ENCODE data around the gene TDRD3. TPM values are rescaled to one million over a fixed set of nuclear protein-coding genes. Genes with fewer than 3 reads are reported as not detected.

The TDRD3 gene
- total RNA-seq, 1 donor from 2014 or later = 22.5 TPM

DNA sequence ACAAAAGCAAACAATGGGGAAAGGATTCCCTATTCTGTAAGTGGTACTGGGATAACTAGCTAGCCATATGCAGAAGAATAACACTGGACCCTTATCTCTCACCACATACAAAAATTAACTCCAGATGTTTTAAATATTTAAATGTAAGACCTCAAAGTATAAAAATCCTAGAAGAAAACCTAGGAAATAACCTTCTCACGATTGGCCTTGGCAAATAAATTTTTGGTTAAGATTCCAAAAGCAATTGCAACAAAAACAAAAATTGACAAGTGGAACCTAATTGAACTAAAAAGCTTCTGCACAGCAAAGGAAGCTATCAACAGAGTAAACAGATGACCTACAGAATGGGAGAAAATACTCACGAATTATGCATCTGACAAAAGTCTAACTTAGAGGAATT, 10.8 kb upstream of the TDRD3 start:
- H3K36me3 Mint-ChIP-seq (ENCODE audit: low read depth) = no peaks in the 10 kb centered on the region
- intact Hi-C loops (cut with micrococcal nuclease) = no loop called here
- no peaks in the 10 kb centered on the region for H3K4me1 Mint-ChIP-seq
- H3K27me3 Mint-ChIP-seq = peaks cover 14% of the 10 kb centered on the region
- CTCF ChIA-PET = no interaction called here
- TF ChIP-seq, protein P1, sequence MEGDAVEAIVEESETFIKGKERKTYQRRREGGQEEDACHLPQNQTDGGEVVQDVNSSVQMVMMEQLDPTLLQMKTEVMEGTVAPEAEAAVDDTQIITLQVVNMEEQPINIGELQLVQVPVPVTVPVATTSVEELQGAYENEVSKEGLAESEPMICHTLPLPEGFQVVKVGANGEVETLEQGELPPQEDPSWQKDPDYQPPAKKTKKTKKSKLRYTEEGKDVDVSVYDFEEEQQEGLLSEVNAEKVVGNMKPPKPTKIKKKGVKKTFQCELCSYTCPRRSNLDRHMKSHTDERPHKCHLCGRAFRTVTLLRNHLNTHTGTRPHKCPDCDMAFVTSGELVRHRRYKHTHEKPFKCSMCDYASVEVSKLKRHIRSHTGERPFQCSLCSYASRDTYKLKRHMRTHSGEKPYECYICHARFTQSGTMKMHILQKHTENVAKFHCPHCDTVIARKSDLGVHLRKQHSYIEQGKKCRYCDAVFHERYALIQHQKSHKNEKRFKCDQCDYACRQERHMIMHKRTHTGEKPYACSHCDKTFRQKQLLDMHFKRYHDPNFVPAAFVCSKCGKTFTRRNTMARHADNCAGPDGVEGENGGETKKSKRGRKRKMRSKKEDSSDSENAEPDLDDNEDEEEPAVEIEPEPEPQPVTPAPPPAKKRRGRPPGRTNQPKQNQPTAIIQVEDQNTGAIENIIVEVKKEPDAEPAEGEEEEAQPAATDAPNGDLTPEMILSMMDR (IDR thresholded peaks at IDR 0.05) = no peak
- no peak for ATAC-seq (ENCODE audit: low read depth)
- POLR2A ChIA-PET = interaction anchor here (0.9 kb wide), 1 partner anchor 11 kb away, joined by 3 read pairs; the partner anchor contains the start of gene TDRD3
- no peak overlapping the region for H3K4me3 Mint-ChIP-seq
- no peak for DNase-seq
- no peaks in the 10 kb centered on the region for H3K9me3 Mint-ChIP-seq
- no peak overlapping the region for H3K27ac Mint-ChIP-seq

DNA sequence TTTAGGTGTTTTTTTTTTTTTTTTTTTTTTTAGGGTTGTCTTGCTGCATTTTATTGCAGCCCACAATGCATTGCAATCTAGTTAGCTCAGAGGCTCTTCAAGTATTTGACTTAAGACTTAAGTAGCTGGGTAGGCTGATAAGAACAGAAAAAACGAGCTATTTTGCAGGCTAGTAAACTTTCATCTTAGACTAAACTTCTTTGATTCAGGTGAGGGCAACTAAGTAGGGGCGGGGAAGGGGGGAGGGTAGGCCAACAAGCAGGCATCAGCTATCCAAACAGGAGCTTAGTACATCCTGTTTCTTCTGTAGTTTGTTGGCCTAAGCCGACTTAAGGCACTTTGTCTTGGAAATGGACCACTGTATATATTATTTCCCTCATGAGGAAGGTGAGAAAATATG, 4.9 kb upstream of the TDRD3 start:
- DNase-seq = no peak
- no peak overlapping the region for H3K27ac Mint-ChIP-seq
- H3K27me3 Mint-ChIP-seq = no peaks in the 10 kb centered on the region
- peaks cover 6% of the 10 kb centered on the region for H3K4me1 Mint-ChIP-seq
- no peak overlapping the region for H3K4me3 Mint-ChIP-seq
- peaks cover 3% of the 10 kb centered on the region for H3K36me3 Mint-ChIP-seq (ENCODE audit: low read depth)
- intact Hi-C loops (cut with micrococcal nuclease) = no loop called here
- no peaks in the 10 kb centered on the region for H3K9me3 Mint-ChIP-seq
- ChIA-PET POLR2A (interaction anchor here (0.6 kb wide), 1 partner anchor 39 kb away, joined by 12 read pairs; no protein-coding TSS in a partner anchor), CTCF (no interaction called here)
- no peak for ATAC-seq (ENCODE audit: low read depth)
- TF ChIP-seq, protein P1 (IDR thresholded peaks at IDR 0.05) = no peak

DNA sequence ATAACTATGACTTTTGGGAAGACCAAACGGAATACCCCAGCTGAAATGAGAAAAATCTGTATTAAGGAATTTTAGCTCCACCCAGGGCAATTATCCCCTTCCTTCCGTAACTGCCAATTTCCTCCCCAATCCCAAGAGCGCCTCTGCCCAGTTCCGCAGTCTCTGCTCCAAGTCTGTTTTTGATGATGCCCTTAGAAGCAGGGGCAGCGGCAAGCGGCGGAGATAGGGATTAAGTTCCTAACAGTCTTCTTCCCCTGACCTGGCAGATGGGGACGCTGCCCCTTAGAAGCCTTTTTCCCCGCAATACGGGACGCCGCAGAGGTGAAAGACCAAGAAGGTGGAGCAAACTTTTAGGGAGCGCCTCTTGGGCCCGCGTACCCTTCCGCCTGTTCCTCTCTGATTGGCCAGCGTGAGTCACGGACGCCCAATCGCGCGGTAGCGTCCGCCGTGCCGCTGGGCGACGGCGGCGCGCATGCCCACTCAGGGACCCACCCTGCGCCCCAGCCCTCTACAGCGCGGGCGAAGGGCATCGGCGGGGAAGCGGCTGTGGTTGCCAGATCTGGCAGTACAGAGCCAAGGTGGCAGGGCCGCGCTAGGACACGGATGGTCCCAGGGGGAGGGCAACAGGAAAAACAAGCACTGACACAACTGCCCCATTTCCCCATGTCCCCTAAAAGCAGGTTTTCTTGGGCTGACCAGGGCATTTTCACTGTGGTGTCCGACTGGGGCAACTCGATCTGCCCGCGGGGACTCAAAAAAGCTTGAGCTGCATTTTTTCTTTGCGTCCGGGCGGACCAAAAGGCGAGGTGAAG, 843 bp upstream of the TDRD3 start:
- no peaks in the 10 kb centered on the region for H3K9me3 Mint-ChIP-seq
- ATAC-seq (ENCODE audit: low read depth) = peak; percentile 75
- H3K36me3 Mint-ChIP-seq (ENCODE audit: low read depth) = peaks cover 7% of the 10 kb centered on the region
- ChIA-PET POLR2A (interaction anchor here (0.6 to 1.0 kb wide), 2 partner anchors 10 to 31 kb away, joined by 3 to 6 read pairs; no protein-coding TSS in a partner anchor), CTCF (interaction anchor here (1.4 kb wide), 1 partner anchor 35 kb away, joined by 5 read pairs; no protein-coding TSS in a partner anchor)
- peak overlapping the region; percentile 95 for H3K4me3 Mint-ChIP-seq
- no peaks in the 10 kb centered on the region for H3K27me3 Mint-ChIP-seq
- H3K4me1 Mint-ChIP-seq = peaks cover 28% of the 10 kb centered on the region
- TF ChIP-seq, protein P1 (IDR thresholded peaks at IDR 0.05) = no peak
- intact Hi-C loops (cut with micrococcal nuclease) = loop anchor here (1.0 kb wide), 2 partner anchors 35 to 232 kb away; no protein-coding TSS in a partner anchor
- H3K27ac Mint-ChIP-seq = peak overlapping the region; percentile 97
- peak; percentile 82 for DNase-seq

DNA sequence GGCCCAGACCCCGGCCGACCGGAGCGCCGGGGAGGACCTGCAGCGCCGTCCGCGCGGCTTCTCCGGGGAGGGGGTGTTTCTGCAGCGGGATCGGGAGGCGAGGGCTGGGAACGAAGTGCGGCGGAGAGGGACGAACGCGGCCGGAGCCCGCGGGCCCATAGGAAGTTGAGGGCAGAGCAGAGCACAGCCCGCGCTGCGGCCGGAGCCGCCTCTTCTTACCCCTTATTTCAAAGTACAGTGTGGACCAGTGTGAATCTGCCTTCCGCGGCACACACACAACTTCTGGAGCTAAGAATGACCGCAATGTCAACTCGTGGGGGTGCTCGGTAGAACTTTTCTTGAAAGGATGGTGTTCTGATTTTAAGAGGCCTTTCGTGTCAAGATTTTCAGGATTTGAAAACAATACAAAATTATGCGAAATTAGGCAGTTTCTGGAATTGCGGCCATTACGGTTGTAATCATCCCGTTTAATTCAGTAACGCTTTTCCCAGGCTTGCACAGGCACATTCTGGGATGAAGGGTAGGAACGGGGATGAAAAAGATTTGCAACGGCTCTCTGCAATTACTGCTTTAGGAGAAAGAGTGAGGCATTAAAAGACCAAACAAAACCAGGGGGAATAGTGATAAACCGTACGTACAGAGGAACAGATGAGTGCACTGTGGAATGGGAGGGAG, 821 bp downstream of the TDRD3 start:
- DNase-seq (no peak), ATAC-seq (ENCODE audit: low read depth) (peak; percentile 11)
- Mint-ChIP-seq H3K27ac (peak overlapping the region; percentile 97), H3K4me3 (peak overlapping the region; percentile 94), H3K27me3 (no peaks in the 10 kb centered on the region), H3K9me3 (no peaks in the 10 kb centered on the region), H3K36me3 (ENCODE audit: low read depth) (peaks cover 7% of the 10 kb centered on the region), H3K4me1 (peaks cover 31% of the 10 kb centered on the region)
- TF ChIP-seq, protein P1 (IDR thresholded peaks at IDR 0.05) = no peak
- ChIA-PET CTCF (interaction anchor here (1.3 kb wide), 1 partner anchor 34 kb away, joined by 4 read pairs; no protein-coding TSS in a partner anchor), POLR2A (interaction anchor here (1.0 to 1.4 kb wide), 2 partner anchors 11 to 15 kb away, joined by 3 to 4 read pairs; no protein-coding TSS in a partner anchor)
- intact Hi-C loops (cut with micrococcal nuclease) = no loop called here

Data from activated B cell treated with CpG ODN at 0.5 μM for 24 hours (primary cell).